ENCODE measurements around the gene EBF4.
A peak's percentile ranks its signal among the peaks of the same experiment; 100 is the strongest.

The EBF4 gene

GRCh38 chr20:2692036-2692885 lies at the start of gene EBF4:
TSS of gene EBF4 (plus strand) at chr20:2692780. CDS start at chr20:2693646, 866 bp downstream.
- H3K4me1 Mint-ChIP-seq: peaks cover 30% of the 10 kb centered on the region
- H3K36me3 Mint-ChIP-seq: peaks cover 9% of the 10 kb centered on the region
- H3K9me3 Mint-ChIP-seq: no peaks in the 10 kb centered on the region
- ATAC-seq (peak; percentile 12), DNase-seq (ENCODE audit: low spot score in 2 of 2) (no peak)
- H3K27ac Mint-ChIP-seq: peak within 1 kb of the TSS; percentile 38
- peak within 1 kb of the TSS; percentile 89 for H3K4me3 Mint-ChIP-seq

GRCh38 chr20:2643708-2644107 lies 48.9 kb upstream of the EBF4 start:
- no peak overlapping the region for H3K4me3 Mint-ChIP-seq
- H3K36me3 Mint-ChIP-seq: no peaks in the 10 kb centered on the region
- no peak for DNase-seq (ENCODE audit: low spot score in 2 of 2)
- peak; percentile 71 for ATAC-seq
- H3K27ac Mint-ChIP-seq: peak overlapping the region; percentile 19
- no peaks in the 10 kb centered on the region for H3K9me3 Mint-ChIP-seq
- no peaks in the 10 kb centered on the region for H3K4me1 Mint-ChIP-seq

GRCh38 chr20:2651772-2652723 lies 40.5 kb upstream of the EBF4 start, which contains the start of gene NOP56:
TSS of gene NOP56 (plus strand) at chr20:2652632. CDS start at chr20:2652661, 29 bp downstream.
- DNase-seq (ENCODE audit: low spot score in 2 of 2): peak; percentile 99
- Mint-ChIP-seq H3K9me3 (no peaks in the 10 kb centered on the region), H3K4me1 (peaks cover 42% of the 10 kb centered on the region), H3K36me3 (peaks cover 55% of the 10 kb centered on the region), H3K27ac (peak within 1 kb of the TSS; percentile 96), H3K4me3 (peak within 1 kb of the TSS; percentile 86)
- ATAC-seq: peak; percentile 93

- H3K27ac Mint-ChIP-seq: peak overlapping the region; percentile 96
- peaks cover 64% of the 10 kb centered on the region for H3K36me3 Mint-ChIP-seq
- H3K4me3 Mint-ChIP-seq: peak overlapping the region; percentile 86
- no peaks in the 10 kb centered on the region for H3K9me3 Mint-ChIP-seq
- peaks cover 44% of the 10 kb centered on the region for H3K4me1 Mint-ChIP-seq
- ATAC-seq (peak; percentile 66), DNase-seq (ENCODE audit: low spot score in 2 of 2) (peak in 1 of 2 donors; percentile 34)
These were observed 39.6 kb upstream of the EBF4 start for GRCh38 chr20:2652724-2653555.

- Mint-ChIP-seq H3K36me3 (peaks cover 72% of the 10 kb centered on the region), H3K9me3 (no peaks in the 10 kb centered on the region), H3K4me1 (peaks cover 48% of the 10 kb centered on the region), H3K27ac (peak overlapping the region; percentile 96), H3K4me3 (peak overlapping the region; percentile 86)
- DNase-seq (ENCODE audit: low spot score in 2 of 2) (no peak), ATAC-seq (no peak)
These were observed 38.8 kb upstream of the EBF4 start for GRCh38 chr20:2653556-2654383.

GRCh38 chr20:2654384-2654822 lies 38.2 kb upstream of the EBF4 start:
- Mint-ChIP-seq H3K36me3 (peaks cover 78% of the 10 kb centered on the region), H3K4me1 (peaks cover 51% of the 10 kb centered on the region), H3K9me3 (no peaks in the 10 kb centered on the region), H3K4me3 (peak overlapping the region; percentile 86), H3K27ac (peak overlapping the region; percentile 96)
- no peak for DNase-seq (ENCODE audit: low spot score in 2 of 2)
- no peak for ATAC-seq

GRCh38 chr20:2654831-2655230 lies 37.7 kb upstream of the EBF4 start:
- Mint-ChIP-seq H3K9me3 (no peaks in the 10 kb centered on the region), H3K4me3 (peak overlapping the region; percentile 86), H3K27ac (peak overlapping the region; percentile 96), H3K36me3 (peaks cover 83% of the 10 kb centered on the region), H3K4me1 (peaks cover 46% of the 10 kb centered on the region)
- no peak for ATAC-seq
- DNase-seq (ENCODE audit: low spot score in 2 of 2): no peak

- Mint-ChIP-seq H3K36me3 (peaks cover 90% of the 10 kb centered on the region), H3K9me3 (no peaks in the 10 kb centered on the region), H3K4me1 (peaks cover 45% of the 10 kb centered on the region), H3K4me3 (peak overlapping the region; percentile 86), H3K27ac (peak overlapping the region; percentile 96)
- no peak for DNase-seq (ENCODE audit: low spot score in 2 of 2)
- ATAC-seq: no peak
These were observed 37.1 kb upstream of the EBF4 start for GRCh38 chr20:2655331-2656116.

- Mint-ChIP-seq H3K9me3 (no peaks in the 10 kb centered on the region), H3K4me1 (peaks cover 48% of the 10 kb centered on the region), H3K4me3 (peak overlapping the region; percentile 86), H3K27ac (peak overlapping the region; percentile 96), H3K36me3 (peaks cover 99% of the 10 kb centered on the region)
- ATAC-seq (no peak), DNase-seq (ENCODE audit: low spot score in 2 of 2) (no peak)
These were observed 36.0 kb upstream of the EBF4 start for GRCh38 chr20:2656471-2657117.

- no peak overlapping the region for H3K4me3 Mint-ChIP-seq
- H3K4me1 Mint-ChIP-seq: peaks cover 55% of the 10 kb centered on the region
- ATAC-seq (no peak), DNase-seq (ENCODE audit: low spot score in 2 of 2) (no peak)
- H3K36me3 Mint-ChIP-seq: peaks cover 99% of the 10 kb centered on the region
- H3K27ac Mint-ChIP-seq: peak overlapping the region; percentile 96
- H3K9me3 Mint-ChIP-seq: no peaks in the 10 kb centered on the region
These were observed 35.3 kb upstream of the EBF4 start for GRCh38 chr20:2657241-2657640.

- no peak for ATAC-seq
- DNase-seq (ENCODE audit: low spot score in 2 of 2): no peak
- H3K4me3 Mint-ChIP-seq: no peak overlapping the region
- no peaks in the 10 kb centered on the region for H3K9me3 Mint-ChIP-seq
- H3K4me1 Mint-ChIP-seq: peaks cover 59% of the 10 kb centered on the region
- H3K27ac Mint-ChIP-seq: peak overlapping the region; percentile 96
- H3K36me3 Mint-ChIP-seq: peaks cover 100% of the 10 kb centered on the region
These were observed 34.9 kb upstream of the EBF4 start for GRCh38 chr20:2657674-2658073.

GRCh38 chr20:2658414-2659354 lies 33.9 kb upstream of the EBF4 start:
- Mint-ChIP-seq H3K27ac (peak overlapping the region; percentile 96), H3K9me3 (no peaks in the 10 kb centered on the region), H3K4me1 (peaks cover 66% of the 10 kb centered on the region), H3K4me3 (no peak overlapping the region), H3K36me3 (peaks cover 96% of the 10 kb centered on the region)
- ATAC-seq (peak; percentile 50), DNase-seq (ENCODE audit: low spot score in 2 of 2) (no peak)
